IPS-NIHi11 (cell line): ENCODE data around the gene ZNF662.

Experiments used
- DNase-seq: peaks from one replicate; pipeline ENCODE4 v3.0.0; 2012; ENCODE audit warnings: mixed read lengths, low spot score

The ZNF662 gene

DNA sequence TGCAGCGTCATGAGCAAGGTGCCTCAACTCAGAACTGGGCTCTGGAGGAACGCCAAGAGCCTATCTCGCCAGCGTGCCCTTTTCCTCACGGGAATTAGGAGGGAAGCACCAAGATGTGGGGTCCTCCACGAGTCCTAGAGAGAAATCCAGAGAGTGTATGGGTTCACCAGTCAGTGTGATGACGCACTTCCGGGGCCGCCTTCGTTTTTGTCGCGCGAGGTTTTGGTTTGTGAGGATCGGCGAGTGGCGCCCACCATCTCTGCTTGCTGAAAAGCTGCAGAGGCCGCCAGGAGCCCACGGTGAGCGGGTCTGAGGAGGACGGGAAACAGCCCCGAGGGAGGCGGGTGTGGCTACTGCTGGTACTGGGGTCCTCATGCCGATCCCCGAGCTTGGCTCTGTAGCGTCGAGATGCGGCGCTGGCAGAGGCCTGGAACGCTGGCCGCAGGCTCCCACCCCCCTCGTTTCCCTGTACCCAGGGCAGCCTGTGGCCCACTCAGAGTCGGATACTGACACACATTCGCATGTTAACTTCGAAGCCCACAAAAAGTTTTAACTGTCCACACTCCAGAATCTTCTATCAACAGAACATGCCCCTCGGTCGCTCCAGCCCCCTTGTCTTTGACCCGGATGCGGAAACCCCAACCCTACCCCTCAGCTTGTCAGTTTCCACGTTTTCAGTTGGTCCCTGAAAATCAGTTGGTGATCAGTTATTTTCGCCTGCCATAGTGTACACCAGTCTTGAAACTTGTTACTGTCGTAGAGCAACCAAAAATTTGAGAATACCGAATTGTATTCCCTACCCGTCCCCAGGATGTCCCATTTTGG, 30.4 kb downstream of the ZNF662 start:
- no peak for DNase-seq

GRCh38 chr3:42937334-42937733, 31.4 kb downstream of the ZNF662 start:
- no peak for DNase-seq

GRCh38 chr3:42942693-42943092, 36.8 kb downstream of the ZNF662 start:
- DNase-seq, result no peak

DNA sequence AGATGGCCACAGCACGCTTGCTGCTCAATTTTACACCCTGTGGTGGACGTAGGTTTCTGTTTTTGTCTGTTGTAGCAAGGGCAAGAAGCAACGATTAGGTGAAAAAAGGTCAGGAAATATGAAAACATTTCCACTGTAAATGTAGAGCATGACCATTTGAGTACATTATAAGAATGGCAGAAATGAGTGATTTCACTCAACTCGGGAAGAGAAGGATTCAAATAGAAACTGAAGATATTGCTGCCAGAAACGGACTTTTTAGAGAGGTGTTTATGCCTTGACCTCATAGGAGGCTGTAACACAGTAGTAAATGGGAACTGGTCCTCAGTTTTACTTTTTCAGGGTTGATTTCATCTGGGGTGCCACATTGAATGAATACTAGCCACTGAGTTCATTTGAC, 40.1 kb downstream of the ZNF662 start:
- no peak for DNase-seq

DNA sequence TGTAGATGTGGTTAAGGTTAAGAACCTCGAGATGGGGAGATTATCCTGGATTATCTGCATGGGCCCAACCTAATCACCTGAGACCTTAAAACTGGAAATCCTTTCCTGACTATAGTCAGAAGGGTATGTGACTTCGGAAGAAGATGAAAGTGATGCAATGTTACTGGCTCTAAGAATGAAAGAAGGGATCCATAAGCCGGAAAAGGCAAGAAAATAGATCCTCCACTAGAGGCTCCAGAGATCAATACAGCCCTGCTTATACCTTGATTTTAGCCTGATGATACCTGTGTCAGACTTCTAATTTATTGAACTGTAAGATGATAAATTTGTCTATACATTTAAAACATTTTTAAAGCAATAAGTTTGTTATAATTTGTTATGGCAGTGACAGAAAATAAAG, 51.6 kb downstream of the ZNF662 start:
- DNase-seq, result no peak

DNA sequence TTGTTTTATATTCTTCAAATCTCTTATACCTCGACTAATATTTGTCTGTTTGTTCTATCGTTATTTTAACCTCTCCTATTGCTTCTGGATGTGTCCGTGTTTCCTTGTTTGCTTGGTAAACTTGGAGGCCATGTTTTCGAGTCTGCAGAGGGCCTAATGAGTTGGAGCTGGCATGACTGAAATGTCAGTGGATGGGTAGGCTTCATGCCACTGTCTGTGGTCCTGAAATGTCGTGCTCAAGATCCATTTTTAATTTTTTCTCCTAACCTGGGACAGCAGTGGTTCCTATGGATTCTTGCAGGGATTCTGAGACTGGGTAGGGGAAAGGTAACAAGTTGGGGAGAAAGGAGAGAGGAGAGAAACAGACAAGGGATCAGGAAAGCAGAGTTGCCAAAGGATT, 54.3 kb downstream of the ZNF662 start:
- DNase-seq, result peak; percentile 34

DNA sequence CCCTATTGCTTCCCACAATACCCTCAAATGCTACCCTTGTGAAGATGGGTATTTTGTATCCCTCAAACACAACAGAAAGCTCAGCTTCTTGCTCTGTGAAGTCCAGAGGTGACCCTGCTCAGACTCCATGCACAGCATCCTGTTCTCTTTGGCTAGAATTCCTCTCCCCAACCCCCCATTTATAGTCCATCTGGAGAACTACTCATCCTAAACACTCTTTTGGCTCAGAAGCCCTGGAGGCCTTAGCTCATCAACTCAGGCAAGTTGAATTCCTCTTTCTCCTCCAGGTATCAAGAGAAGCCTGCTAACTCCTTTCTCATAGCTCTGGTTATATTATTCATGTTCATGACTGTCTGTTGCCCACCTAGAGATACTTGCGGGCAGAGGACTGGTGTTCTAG, 54.8 kb downstream of the ZNF662 start:
- DNase-seq, result no peak

DNA sequence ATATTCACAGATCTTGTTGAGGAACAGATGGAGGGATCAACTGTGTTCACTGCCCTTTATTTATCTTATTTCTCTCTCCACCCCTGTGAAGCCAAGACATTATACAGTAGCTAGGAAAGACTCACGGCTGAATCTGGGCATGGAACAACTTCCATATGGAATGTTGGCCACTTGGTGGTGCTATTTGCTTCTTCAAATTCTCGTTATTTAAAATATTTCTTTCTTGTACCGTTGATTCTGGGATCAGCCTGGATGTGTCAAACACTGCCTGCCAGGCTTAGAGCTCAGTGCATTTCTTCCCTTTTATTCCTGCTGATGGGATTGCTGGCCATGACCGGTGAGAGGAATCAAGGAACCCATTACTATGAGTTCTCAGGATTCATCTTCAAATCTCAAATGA, 55.7 kb downstream of the ZNF662 start:
- peak; percentile 63 for DNase-seq

DNA sequence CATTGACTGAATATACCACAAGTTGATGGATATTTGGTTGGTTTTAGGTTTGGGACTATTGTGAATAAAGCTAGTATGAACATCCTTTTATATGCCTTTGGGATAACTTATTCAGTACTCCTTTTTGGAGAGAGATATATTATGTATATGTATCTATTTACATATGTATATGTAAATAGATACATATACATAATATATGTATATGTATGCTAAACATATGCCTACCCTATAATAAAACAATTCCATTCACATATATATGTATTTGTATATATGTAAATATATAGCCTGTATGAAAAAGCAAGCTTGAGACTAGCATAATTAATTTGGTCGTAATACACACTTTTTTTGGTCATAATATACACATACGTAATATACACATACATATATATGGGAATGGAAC, 57.3 kb downstream of the ZNF662 start:
- DNase-seq, result no peak

DNA sequence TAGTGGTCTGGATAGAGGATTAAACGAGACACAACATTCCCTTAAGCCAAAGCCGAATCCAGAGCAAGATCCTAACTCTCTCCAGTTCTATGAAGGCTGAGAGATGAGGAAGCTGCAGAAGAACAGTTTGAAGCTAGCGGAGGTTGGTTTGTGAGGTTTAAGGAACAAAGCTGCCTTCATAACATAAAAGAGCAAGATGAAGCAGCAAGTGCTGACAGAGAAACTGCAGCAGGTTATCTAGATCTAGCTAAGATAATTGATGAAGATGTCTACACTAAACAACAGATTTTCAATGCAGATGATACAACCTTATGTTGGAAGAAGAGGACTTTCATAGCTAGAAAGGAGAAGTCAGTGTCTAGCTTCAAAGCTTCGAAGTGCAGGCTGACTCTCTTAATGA, 58.3 kb downstream of the ZNF662 start:
- DNase-seq, result no peak
